NCI-H510A (cell line): ENCODE data around the gene CACFD1.

Experiments
- DNase-seq: peaks from one replicate; lab custom pipeline; 2025; lab: John Stamatoyannopoulos, UW

Gene CACFD1

DNA sequence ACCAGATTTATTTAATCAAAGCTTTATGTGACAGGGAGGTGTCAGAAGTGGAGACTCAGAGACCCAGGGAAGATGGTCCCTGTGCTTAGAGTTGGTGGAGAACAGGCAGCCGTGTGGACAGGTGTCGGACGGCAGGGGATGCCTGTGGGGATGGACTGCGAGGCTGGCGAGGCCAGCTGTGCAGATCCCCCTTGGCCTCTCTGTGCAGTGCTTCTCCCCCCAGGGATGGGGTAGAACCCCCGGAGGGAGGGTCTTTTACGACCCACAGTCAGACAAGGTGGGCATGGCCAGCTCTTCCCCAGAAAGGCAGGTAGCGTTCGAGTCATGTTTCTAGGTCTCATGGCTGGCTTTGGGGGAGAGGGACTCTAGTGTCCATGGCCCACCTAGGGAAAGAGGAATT lies 23.8 kb downstream of the CACFD1 start:
- DNase-seq: no peak

DNA sequence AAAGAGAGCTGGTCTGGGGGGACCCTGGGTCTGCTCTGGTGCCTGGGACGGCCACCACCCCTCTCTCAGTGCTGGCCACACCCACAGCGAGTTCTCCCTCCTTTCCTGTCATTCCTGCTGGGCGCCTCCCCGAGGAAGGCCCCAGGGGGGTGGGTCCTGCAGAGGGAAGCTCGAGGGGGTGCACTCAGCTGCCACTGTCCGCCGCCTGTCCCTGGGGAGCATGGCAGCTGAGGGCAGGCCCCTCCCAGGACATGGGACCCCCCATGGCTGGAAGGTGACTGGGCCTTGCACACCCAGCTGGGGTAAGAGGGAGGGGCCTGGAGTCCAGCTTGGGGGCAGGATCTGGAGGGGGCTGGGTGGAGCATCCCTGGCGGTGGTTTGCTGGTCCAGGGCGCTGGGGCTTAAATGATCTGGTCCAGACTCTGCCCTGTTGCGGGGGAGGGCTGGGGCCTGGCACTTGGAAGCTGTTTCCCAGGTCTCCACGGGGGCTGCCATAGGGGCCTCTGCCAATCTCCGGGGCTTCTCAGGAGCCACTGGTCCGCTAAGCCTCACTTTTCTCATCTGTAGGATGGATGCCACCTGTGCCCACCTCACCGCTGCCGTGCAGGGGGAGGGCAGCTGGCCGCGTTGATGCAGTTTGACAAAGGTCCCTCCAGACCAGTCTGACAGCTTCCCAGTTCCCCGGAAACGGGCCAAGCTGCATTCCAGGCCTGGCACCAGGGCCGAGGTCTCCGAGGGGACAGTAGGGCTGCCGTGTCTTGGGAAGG lies 25.1 kb downstream of the CACFD1 start:
- DNase-seq: no peak

DNA sequence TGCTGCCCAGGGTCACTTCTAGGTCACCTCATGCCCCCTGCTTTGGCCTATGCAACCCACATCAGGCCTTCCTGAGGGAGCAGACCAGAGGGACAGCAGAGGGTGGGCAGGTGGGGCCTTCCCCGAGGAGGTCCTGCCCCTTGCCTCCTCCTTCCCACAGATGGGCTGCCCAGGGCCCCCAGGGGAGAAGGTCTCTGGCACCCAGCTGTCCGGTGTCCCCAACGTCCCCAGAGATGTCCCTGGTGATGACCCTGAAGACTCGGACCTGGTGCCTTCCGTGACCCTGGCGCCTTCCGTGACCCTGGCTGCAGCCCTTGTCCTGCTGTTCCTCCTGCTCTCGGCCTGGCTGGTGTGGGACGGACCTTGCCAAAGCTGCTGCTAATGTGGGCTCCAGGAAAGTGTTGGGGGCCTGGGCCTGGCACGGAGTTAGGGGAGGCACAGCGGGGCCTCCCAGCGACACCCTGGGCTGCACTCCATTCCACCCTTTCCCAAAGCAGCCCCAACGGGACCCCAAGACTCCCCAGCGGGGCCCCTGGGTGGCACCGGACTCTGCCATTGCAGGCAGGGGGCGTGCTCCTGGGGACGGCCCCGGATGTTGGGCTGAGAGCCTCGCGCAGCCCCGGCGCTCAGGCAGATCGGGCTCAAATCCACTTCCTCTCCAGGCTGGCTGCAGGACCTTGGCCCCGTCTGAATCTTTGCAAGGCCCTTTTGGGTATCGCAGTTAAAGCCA lies 25.9 kb downstream of the CACFD1 start:
- DNase-seq: no peak

DNA sequence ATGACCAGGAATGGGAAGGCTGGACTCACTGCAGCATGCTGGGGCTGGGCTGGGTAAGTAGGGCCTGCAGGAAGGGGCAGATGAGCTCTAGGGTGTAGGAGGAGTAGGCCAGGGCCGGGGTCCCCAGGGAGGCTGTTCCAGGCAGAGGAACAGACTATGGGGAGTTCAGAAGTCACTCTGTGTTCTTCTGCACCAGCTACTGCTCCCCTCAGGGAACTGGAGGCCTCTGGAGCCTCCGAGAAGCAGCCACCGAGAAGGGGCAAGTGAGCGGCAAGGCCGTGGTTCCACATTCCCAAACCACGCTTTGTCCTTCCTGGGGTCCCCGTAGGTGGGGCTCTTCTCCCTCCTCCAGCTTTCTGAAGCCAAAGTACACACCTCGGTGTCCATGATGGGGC lies 27.6 kb downstream of the CACFD1 start:
- DNase-seq: no peak

DNA sequence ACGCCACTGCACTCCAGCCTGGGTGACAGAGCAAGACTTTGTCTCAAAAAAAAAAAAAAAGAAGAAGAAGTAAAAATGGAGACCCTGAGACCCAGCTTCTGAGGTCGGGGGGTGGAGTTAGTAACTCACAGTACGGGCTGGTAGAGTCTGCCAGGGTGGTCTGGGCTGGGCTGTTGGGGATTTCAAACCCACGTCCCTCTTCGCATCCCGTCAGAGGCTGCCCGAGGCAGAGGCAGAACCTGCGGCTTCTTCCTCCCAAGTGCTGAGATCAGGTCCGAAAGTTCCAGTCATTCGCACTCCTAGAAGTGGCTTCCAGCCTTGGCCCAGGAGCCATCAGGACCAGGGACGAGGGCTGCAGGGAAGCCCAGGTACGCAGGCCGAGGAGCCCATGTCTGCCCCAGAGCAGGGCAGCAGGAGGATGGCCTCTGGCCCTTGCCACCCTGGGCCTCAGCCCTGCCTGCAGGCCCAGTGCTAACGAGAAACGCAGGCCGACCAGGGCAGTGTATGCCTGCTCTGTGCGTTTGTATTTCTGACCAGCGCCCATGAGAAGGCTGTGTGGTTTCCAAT lies 29.0 kb downstream of the CACFD1 start:
- no peak for DNase-seq

DNA sequence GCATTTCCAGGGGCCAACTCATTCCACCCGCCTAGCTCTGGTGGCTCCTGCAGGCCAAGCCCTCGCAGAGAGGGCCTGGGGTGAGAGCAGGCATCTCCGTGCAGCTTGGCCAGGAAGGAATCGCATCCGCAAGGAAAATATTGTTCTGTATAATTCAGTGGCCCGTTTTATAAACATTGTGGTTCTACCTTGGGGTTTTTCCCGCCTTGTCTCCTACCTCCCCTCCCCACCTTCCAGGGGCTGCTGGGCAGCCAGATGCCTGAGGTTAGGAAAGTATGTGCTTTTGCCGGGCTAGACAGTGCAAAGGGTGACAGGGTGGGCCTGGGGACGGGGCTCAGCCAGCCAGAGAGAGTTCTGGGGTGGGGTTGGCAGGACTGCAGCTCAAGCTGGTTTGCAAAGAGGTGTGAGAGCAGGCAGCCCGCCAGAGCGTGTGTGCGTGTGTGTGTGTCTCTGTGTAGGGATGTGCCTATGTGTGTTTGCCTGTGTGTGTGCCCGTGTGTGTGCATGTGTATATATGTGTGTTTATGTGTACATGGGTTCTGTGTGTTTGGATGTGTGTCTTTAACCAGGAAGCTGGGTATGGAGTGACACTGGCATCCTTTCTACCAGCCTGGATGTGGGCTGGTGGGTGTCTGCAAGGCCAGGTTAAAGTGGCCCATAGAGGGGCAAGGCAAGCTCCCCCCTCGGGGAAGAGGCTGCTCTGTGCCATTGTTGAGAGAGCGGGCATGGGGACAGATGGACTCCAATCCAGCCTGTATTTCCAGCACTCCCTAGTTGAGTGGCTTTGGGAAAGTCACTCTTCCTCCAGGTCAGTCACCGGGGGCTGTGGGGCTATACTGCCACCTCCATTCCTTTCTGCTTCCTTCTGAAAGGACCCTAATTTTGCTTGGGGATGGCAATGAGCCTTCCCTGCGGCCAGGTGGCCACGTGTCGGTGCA lies 29.7 kb downstream of the CACFD1 start:
- no peak for DNase-seq

DNA sequence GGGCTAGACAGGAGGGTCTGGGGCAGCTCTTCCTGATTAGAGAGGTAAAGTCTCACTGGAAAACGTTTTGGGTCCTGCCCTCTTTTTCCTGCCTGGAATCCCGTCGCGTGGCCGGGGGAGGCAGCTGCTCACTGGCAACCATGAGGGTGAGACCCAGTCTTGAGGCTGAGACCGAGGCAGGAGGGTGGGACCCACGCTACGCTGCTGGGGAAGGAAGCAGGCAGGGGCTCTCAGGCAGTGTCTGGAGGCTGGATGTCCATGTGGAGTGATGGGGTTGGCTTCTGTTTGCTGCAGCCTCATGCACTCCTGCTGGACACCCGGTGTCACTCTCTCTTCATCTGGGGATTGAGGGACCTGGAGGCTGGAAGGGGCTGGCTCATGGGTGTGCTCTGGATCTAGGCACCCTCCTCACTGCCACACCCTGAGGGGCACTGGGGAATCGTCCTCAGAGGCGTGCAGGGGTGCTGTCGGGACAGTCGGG lies 30.5 kb downstream of the CACFD1 start:
- no peak for DNase-seq

DNA sequence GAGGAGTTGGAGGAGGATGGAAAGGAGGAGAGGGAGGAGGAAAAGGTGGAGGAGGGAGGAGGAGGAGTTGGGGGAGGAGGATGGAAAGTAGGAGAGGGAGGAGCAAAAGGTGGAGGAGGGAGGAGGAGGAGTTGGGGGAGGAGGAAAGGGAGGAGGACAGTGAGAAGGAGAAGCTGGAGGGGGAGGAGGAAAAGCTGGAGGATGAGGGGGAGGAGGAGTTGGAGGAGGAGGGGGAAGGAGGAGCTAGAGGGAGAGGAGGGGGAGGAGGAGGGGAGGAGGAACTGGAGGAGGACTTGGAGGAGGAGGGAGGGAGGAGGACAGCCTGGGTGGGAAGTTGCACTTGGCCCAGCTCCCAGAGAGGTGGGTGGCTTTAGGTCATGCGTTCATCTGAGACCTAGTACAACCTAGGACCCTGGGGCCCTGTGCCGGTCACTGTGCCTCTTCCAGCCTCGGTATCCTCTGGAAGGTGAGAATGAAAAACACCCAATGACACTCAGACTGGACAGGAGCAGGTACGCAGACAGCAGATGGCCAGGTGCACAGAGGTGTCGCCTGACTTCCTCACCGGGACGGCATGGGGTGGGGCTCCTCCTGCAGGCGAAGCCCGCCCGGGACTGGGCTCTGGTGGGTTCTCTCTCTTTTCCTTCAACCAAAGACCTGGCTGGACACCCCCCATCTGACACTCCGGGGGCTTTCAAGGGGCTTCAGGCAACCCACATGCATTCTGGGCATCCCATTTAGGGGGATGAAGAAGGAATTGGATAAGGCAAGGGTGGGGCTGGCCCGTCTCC lies 31.3 kb downstream of the CACFD1 start:
- no peak for DNase-seq

DNA sequence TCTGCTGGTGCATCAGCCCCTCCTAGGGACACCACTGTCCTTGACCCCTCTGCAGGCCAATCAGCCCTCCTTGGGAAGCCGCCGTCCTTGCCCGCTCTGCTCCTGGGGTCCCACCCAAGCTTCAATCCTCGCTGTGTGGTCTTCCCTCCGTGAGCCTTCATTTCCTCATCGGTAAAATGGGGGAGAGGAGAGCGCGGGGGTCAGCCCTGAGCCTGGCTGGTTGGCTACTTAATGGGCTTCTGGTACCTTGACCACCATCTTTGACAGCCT lies 31.8 kb downstream of the CACFD1 start:
- no peak for DNase-seq

DNA sequence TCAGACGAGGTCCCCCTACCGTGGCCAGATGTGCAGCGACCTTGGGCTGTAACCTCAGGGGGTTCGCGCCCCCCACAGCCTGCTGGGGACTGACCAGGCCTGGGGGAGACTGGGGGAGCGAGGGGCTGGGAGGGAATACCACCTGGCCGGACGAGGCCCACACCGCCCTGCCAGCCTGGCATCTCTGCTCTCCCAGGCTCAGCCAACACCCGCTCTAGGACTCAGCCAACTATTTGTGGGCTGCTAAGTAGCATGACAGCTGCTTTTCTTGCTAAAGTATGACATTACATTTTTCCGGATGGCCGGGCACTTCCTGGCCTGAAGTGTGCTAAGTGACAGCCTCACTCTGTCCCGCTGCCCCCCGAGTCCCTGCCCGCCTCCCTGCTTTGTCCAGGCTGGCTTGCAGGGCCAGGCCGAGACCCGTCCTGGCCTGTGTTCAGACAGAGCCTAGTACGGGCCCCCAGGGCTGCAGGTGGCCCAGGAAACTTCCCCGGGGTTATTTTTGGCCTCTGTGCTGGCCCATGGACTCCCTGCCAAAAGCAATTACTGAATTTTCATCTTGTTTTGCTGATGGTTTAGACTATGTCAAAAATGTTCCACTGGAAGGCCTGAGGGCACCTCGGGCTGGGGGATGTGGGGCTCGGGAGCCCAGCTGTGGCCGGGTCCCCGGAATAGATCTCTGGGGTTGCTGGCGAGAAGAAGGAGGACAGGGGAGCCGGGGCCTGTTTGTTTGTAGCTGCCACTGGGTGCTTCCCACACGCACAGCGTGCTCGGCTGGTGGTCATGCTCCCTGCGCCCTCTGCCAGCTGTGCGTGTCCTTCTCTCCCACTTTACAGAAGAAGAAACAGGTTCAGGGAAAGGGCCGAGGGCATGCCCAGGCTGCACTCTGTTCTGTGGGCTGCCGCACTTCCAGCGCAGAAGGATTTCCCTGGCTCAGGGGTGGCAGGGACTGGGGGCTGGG lies 32.6 kb downstream of the CACFD1 start:
- no peak for DNase-seq

DNA sequence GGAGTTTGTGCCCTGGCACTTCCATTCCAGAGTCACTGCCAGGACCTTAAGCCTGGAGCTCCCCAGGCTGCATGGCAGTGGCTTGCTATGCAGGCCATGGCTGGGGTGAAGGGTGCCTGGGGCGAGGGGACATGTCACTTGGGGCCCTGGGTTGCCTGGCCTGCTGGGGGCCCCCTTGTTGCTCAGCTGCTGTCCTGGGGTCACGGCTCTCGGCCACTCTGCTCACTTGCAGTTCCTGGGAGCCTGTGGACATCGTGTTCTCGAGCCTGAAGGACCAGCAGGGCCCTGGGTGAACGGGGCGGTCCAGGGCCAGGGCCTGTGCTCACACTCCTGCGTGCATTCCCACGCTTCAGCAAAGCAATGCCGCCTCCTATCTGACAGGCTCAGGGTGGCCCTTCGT lies 33.6 kb downstream of the CACFD1 start:
- DNase-seq: no peak

DNA sequence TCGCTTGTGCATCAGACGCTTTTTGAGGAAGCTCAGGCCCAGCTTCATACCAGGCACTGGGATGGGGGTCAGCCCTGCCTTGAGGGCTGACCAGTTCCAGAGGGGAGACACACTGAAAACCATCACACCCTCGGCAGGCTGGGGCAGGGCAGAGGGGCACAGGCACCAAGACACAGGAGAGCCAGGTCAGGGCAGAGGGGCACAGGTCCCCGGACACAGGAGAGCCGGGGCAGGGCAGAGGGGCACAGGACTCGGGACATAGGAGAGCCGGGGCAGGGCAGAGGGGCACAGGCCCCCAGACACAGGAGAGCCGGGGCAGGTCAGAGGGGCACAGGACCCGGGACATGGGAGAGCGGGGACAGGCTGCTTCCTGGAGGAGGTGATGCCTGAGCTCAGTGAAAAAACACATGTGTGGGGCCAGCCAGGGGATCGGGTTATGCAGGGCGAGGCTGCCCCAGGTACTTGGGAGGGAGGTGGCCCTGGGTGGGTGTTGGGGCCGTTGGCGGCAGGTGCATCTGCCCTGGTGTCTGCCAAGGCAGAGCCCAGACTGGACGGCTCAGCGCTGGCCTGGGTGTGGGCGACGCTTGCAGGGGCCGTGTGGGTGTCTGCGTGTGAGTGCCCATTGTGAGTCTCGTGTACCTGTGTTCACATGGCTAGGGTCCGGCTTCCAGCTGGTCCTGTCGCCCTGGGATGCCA lies 34.2 kb downstream of the CACFD1 start:
- no peak for DNase-seq

DNA sequence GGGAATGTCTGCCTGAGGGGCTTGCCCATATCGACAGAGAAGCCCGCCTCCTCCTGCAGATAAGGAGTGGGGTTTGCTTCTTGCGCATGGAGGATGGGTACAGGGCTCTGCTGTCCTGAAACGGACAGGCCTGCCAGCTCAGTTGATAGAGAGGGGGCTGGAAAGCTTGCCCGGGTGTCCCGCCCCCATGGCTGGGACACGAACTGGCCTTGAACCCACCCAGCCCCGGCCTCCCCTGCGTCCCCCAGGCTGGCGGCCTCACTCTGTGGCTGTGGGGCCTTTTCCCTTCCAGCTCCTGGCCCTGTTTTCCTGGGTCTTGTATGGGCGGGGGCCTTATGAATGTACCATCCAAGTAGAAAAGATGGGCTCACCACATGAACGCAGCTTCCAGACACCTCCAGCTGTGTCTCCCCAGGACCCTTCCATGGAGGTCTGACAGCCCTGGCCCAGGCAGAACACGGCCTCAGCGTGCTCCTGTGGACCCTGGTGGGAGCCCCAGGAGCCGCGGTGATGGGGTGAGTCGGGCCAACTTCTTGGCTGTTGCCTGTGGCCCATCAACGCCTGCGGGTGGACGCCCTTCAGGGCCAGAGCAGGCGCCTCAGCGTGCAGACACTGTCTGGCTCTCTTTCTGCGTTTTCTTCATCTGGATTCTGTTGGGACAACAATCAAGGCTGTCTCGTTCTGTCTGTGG lies 35.0 kb downstream of the CACFD1 start:
- no peak for DNase-seq

DNA sequence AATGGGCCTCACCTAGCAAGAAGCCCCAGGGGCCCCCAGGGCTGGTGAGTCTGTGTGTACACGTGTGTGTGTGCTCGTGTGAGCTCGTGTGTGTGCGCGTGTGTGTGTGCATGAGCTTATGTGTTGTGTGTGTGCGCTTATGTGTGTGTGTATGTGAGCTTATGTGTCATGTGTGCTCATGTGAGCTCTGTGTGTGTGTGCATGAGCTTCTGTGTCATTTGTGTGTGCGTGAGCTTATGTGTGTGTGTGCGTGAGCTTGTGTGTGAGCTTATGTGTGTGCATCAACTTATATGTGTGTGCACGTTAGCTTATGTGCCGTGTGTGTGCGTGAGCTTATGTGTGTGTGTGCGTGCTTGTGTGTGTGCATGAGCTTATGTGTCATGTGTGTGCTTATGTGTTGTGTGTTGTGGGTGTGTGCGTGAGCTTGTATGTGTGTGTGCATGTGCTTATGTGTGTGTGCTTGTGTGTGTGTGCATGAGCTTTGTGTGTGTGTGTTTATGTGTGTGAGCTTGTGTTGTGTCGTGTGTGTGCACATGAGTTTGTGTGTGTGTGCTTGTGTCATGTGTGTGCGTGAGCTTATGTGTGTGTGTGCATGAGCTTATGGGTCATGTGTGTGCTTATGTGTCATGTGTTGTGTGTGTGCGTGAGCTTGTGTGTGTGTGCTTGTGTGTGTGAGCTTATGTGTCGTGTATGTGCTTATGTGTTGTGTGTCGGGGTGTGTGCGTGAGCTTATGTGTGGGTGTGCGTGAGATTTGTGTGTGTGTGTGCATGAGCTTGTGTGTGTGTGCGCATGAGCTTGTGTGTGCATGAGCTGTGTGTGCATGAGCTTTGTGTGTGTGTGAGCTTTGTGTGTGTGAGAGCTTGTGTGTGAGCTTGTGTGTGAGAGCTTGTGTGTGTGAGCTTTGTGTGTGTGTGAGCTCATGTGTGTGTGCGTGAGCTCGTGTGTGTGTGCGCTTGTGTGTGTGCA lies 35.8 kb downstream of the CACFD1 start:
- no peak for DNase-seq

DNA sequence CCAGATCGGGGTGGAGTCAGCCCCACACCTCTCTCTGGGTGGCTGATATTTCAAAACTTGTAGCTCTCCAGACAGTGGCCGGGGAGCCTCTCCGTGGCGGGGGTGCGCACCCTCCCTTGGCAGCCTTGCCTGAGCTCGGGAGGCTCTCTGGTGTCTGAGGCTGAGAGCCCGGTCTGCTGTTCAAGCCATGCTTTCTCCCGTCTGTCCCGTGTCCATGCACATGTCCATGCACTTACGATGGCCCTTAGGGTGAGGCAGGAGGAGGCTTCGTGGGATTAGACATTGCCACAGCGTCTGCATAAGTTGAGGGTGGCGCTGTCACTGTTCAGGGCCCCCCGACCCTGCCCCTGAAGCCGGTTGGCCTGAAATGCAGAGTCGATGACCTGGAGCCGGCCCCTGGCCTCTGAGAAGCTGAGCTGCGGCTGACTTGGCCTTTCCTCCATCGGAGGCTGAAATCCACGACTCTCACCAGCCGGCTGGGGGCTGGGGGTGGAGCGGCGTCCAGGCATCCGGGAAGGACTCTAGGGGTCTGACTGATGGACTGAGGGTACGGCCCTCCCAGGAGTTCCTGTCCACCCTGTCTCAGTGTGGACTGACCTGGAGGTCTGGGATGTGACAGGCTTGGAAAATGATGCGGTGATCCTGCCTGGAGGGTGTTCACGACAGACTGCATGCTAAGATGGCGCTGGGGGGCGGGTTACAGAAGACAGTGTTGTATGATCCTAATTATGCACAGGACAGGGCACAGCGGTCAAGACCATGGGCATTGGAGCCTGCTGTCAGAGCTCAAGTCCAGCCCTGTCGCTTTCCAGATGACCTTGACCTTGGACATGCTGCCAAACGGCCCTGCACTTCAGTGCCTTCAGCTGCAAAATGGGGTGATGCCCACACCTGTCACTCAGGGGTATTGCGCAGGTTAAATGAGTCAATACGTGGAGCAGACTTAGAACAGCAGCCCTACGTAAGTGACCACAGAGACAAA lies 37.4 kb downstream of the CACFD1 start:
- DNase-seq: no peak

DNA sequence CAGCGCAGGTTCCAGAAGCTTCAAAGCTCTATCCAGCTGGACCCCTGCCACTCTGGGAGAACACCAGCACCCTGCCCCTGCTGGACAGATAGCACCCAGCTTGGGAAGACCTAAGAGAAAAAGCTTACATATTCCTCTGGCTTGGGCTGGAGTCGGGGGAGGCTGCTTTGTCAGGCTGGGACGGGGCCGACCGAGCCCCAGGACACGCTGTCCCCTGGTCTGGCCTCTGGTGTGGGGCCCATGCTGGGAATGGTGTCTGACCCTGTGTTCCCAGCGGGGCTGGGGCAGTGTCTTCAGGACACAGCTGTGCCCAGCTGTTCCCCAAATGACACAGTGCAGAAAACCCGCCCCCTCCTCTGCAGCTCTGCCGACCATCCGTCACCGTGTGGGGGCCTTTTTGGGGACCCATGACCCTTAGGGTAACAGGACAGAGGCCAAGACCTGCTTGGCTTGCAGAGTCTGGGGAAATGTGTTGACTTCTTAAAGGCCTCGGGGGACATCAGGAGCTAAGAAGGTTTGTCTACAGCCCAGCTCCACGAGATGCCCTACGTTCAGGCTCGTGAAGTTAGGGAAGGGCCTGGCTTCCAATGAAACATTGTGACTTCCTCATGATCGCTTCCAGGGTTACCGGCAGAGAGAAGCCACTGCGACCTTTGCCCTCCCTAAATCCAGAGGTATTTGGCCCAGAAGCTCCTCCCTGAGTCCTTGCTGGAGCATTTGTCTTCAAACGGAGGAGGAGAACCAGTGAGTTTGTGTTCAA lies 39.5 kb downstream of the CACFD1 start:
- DNase-seq: no peak
